Progenitor cell of endocrine pancreas (in vitro differentiated cells): ENCODE measurements around the gene GOLGA8B. TPM values are rescaled to one million over a fixed set of nuclear protein-coding genes. Genes with fewer than 3 reads are reported as not detected.
"Not testable (repeated sequence)": the region's sequence is repeated elsewhere in the genome, so short reads cannot be mapped to it uniquely, and the experiment has no call there.

Experiments used
- DNase-seq: peaks from one replicate; pipeline ENCODE4 v3.0.0; 2021; ENCODE audit warnings: low spot score; ENCODE audit not compliant: unreplicated experiment
- H3K27ac Mint-ChIP-seq: 2 replicates; pipeline ENCODE4 v1.8.0; 2021; ENCODE audit warnings: mild to moderate bottlenecking, moderate library complexity, mixed read lengths
- H3K27me3 Mint-ChIP-seq: 2 replicates; pipeline ENCODE4 v1.8.0; 2021; ENCODE audit warnings: mixed read lengths
- H3K36me3 Mint-ChIP-seq: 2 replicates; pipeline ENCODE4 v1.8.0; 2022; ENCODE audit warnings: mixed read lengths; ENCODE audit not compliant: insufficient read depth
- H3K4me1 Mint-ChIP-seq: 2 replicates; pipeline ENCODE4 v1.8.0; 2021; ENCODE audit warnings: low read depth, mixed read lengths
- H3K4me3 Mint-ChIP-seq: 2 replicates; pipeline ENCODE4 v1.8.0; 2021; ENCODE audit warnings: low read depth, mild to moderate bottlenecking, moderate library complexity, mixed read lengths
- H3K9me3 Mint-ChIP-seq: 2 replicates; pipeline ENCODE4 v1.8.0; 2021; ENCODE audit warnings: low read depth, mixed read lengths
- CTCF ChIP-seq: fragments of 200-600 bp; sonication (generic); IDR thresholded peaks from one replicate; pipeline ENCODE4 v1.5.0; 2021; ENCODE audit warnings: antibody characterized with exemption, mild to moderate bottlenecking; ENCODE audit not compliant: unreplicated experiment
- total RNA-seq: library from RNA; stranded (reverse); gene quantifications from 2 replicates; pipeline ENCODE4 v1.2.1, GENCODE V29; 2021

The GOLGA8B gene
- total RNA-seq, 1 donor from 2014 or later, result 104 TPM

- Mint-ChIP-seq H3K4me1 (peaks cover 14% of the 10 kb centered on the region), H3K4me3 (no peak overlapping the region), H3K27me3 (peaks cover 33% of the 10 kb centered on the region), H3K27ac (no peak overlapping the region), H3K36me3 (no peaks in the 10 kb centered on the region), H3K9me3 (no peaks in the 10 kb centered on the region)
- TF ChIP-seq CTCF, result no peak
- DNase-seq, result no peak
These were observed 1.5 kb upstream of the GOLGA8B start for GRCh38 chr15:34584996-34585395.

- H3K27ac Mint-ChIP-seq, result no peak overlapping the region
- peak overlapping the region; percentile 82 for H3K4me3 Mint-ChIP-seq
- H3K4me1 Mint-ChIP-seq, result peaks cover 14% of the 10 kb centered on the region
- DNase-seq, result no peak
- TF ChIP-seq CTCF, result no peak
- H3K36me3 Mint-ChIP-seq, result no peaks in the 10 kb centered on the region
- H3K9me3 Mint-ChIP-seq, result no peaks in the 10 kb centered on the region
- peaks cover 29% of the 10 kb centered on the region for H3K27me3 Mint-ChIP-seq
These were observed 848 bp upstream of the GOLGA8B start for GRCh38 chr15:34584330-34584668.

GRCh38 chr15:34582461-34583371, 735 bp downstream of the GOLGA8B start:
- Mint-ChIP-seq H3K9me3 (no peaks in the 10 kb centered on the region), H3K4me3 (peak overlapping the region; percentile 80)

GRCh38 chr15:34581687-34582460, 1.6 kb downstream of the GOLGA8B start:
- peak overlapping the region; percentile 80 for H3K4me3 Mint-ChIP-seq
- peaks cover 12% of the 10 kb centered on the region for H3K4me1 Mint-ChIP-seq
- peaks cover 22% of the 10 kb centered on the region for H3K27me3 Mint-ChIP-seq
- peak overlapping the region; percentile 19 for H3K27ac Mint-ChIP-seq
- DNase-seq, H3K9me3 Mint-ChIP-seq, H3K36me3 Mint-ChIP-seq: not testable (repeated sequence)

More at GRCh38 chr15:34582461-34583371, 735 bp downstream of the GOLGA8B start:
- peaks cover 22% of the 10 kb centered on the region for H3K27me3 Mint-ChIP-seq
- peak overlapping the region; percentile 19 for H3K27ac Mint-ChIP-seq
- no peaks in the 10 kb centered on the region for H3K36me3 Mint-ChIP-seq
- no peak for TF ChIP-seq CTCF
- peaks cover 12% of the 10 kb centered on the region for H3K4me1 Mint-ChIP-seq
- DNase-seq, result peak; percentile 26

GRCh38 chr15:34581043-34581365, 2.4 kb downstream of the GOLGA8B start:
- H3K4me3 Mint-ChIP-seq, result peak overlapping the region; percentile 80
- H3K4me1 Mint-ChIP-seq, result peaks cover 12% of the 10 kb centered on the region
- no peak for DNase-seq
- H3K27me3 Mint-ChIP-seq, result peaks cover 18% of the 10 kb centered on the region
- TF ChIP-seq CTCF, result no peak
- no peak overlapping the region for H3K27ac Mint-ChIP-seq
- no peaks in the 10 kb centered on the region for H3K36me3 Mint-ChIP-seq
- no peaks in the 10 kb centered on the region for H3K9me3 Mint-ChIP-seq

GRCh38 chr15:34580251-34581042, 3.0 kb downstream of the GOLGA8B start:
- H3K4me3 Mint-ChIP-seq, H3K9me3 Mint-ChIP-seq, DNase-seq, H3K36me3 Mint-ChIP-seq, H3K27ac Mint-ChIP-seq: not testable (repeated sequence)
- Mint-ChIP-seq H3K27me3 (peaks cover 12% of the 10 kb centered on the region), H3K4me1 (peaks cover 12% of the 10 kb centered on the region)
